WERI-Rb-1 (cell line): ENCODE measurements around the gene SEMA3B.

Source experiments
- DNase-seq: peaks from one replicate; pipeline ENCODE4 v3.0.0-alpha.2; 2020
- H3K27ac ChIP-seq: fragments of 250-450 bp; sonication (Bioruptor Pico); 2 replicates; pipeline ENCODE4 v1.5.1; 2020; ENCODE audit warnings: mild to moderate bottlenecking, moderate library complexity
- H3K27me3 ChIP-seq: fragments of 250-450 bp; sonication (Bioruptor Pico); 2 replicates; pipeline ENCODE4 v1.5.1; 2021; ENCODE audit warnings: mild to moderate bottlenecking, low read depth, moderate library complexity; ENCODE audit not compliant: insufficient read depth, severe bottlenecking
- H3K36me3 ChIP-seq: fragments of 250-450 bp; sonication (Bioruptor Pico); 2 replicates; pipeline ENCODE4 v1.5.1; 2020; ENCODE audit warnings: mild to moderate bottlenecking, moderate library complexity
- H3K4me3 ChIP-seq: 2 replicates; pipeline ENCODE4 v1.5.1; 2011; ENCODE audit warnings: low read depth, mild to moderate bottlenecking, control low read depth, low read length
- H3K9me3 ChIP-seq: fragments of 250-450 bp; sonication (Bioruptor Pico); 2 replicates; pipeline ENCODE4 v1.5.1; 2021; ENCODE audit warnings: mild to moderate bottlenecking, moderate library complexity; ENCODE audit not compliant: severe bottlenecking
- TF ChIP-seq, protein P1 (sequence below): IDR thresholded peaks from 2 replicates; pipeline ENCODE4 v1.5.1; 2011; ENCODE audit warnings: low read depth, mild to moderate bottlenecking, control low read depth, inconsistent platforms, low read length

SEMA3B gene

GRCh38 chr3:50273689-50274065 lies 4.7 kb downstream of the SEMA3B start:
- TF ChIP-seq, protein P1, sequence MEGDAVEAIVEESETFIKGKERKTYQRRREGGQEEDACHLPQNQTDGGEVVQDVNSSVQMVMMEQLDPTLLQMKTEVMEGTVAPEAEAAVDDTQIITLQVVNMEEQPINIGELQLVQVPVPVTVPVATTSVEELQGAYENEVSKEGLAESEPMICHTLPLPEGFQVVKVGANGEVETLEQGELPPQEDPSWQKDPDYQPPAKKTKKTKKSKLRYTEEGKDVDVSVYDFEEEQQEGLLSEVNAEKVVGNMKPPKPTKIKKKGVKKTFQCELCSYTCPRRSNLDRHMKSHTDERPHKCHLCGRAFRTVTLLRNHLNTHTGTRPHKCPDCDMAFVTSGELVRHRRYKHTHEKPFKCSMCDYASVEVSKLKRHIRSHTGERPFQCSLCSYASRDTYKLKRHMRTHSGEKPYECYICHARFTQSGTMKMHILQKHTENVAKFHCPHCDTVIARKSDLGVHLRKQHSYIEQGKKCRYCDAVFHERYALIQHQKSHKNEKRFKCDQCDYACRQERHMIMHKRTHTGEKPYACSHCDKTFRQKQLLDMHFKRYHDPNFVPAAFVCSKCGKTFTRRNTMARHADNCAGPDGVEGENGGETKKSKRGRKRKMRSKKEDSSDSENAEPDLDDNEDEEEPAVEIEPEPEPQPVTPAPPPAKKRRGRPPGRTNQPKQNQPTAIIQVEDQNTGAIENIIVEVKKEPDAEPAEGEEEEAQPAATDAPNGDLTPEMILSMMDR, result no peak
- H3K27me3 ChIP-seq, result peaks cover 6% of the 10 kb centered on the region
- no peak overlapping the region for H3K27ac ChIP-seq
- no peaks in the 10 kb centered on the region for H3K9me3 ChIP-seq
- no peak for DNase-seq
- no peak overlapping the region for H3K4me3 ChIP-seq
- H3K36me3 ChIP-seq, result no peaks in the 10 kb centered on the region

DNA sequence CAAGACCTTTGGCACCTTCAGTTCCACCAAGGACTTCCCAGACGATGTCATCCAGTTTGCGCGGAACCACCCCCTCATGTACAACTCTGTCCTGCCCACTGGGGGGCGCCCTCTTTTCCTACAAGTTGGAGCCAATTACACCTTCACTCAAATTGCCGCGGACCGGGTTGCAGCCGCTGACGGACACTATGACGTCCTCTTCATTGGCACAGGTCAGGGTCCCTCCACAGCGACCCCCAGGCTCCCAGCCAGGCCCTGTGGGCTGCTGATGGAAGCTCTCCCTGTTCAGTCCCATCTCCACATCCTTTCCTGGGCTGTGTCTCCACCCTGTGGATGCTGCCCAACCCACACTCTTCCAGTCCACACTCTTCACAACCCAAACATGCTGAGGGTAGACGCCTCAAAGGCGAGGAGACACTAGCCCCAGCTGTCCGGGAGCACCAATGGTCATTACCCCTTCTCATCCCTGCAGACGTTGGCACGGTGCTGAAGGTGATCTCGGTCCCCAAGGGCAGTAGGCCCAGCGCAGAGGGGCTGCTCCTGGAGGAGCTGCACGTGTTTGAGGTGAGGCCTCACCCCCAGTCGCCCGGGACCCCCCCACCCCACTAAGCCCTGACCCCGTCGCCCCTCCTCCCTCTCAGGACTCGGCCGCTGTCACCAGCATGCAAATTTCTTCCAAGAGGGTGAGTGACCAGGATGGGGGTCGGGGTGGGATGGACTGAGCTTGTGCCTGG lies 5.6 kb downstream of the SEMA3B start:
- Histone ChIP-seq H3K27me3 (peaks cover 6% of the 10 kb centered on the region), H3K36me3 (no peaks in the 10 kb centered on the region), H3K9me3 (no peaks in the 10 kb centered on the region), H3K4me3 (no peak overlapping the region), H3K27ac (no peak overlapping the region)
- TF ChIP-seq, protein P1, result peak; percentile 69
- peak; percentile 81 for DNase-seq

- Histone ChIP-seq H3K9me3 (no peaks in the 10 kb centered on the region), H3K27ac (no peak overlapping the region), H3K36me3 (no peaks in the 10 kb centered on the region), H3K27me3 (peaks cover 6% of the 10 kb centered on the region), H3K4me3 (no peak overlapping the region)
- TF ChIP-seq, protein P1, result no peak
- DNase-seq, result no peak
Observed at GRCh38 chr3:50275141-50275995, 6.4 kb downstream of the SEMA3B start.

DNA sequence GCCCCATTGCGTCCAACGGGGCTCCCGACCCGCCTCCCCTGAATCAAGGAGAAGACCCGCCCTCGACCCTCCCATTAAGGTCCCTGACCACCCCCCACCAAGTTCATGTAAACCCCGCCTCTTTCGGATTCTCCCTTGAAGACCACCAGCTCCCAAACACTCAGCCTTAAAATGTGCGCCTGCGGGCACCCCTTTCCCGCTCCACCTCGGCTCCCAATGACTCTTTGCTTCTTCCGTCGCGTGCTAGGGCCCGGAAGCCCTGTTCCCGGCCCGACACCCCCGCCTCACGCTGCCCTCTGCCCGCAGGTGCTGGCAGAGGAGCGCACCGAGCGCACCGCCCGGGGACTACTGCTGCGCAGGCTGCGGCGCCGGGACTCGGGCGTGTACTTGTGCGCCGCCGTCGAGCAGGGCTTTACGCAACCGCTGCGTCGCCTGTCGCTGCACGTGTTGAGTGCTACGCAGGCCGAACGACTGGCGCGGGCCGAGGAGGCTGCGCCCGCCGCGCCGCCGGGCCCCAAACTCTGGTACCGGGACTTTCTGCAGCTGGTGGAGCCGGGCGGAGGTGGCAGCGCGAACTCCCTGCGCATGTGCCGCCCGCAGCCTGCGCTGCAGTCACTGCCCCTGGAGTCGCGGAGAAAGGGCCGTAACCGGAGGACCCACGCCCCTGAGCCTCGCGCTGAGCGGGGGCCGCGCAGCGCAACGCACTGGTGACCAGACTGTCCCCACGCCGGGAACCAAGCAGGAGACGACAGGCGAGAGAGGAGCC lies 7.2 kb downstream of the SEMA3B start:
- Histone ChIP-seq H3K36me3 (no peaks in the 10 kb centered on the region), H3K4me3 (no peak overlapping the region), H3K27ac (no peak overlapping the region), H3K9me3 (no peaks in the 10 kb centered on the region), H3K27me3 (peaks cover 6% of the 10 kb centered on the region)
- TF ChIP-seq, protein P1, result no peak
- no peak for DNase-seq

DNA sequence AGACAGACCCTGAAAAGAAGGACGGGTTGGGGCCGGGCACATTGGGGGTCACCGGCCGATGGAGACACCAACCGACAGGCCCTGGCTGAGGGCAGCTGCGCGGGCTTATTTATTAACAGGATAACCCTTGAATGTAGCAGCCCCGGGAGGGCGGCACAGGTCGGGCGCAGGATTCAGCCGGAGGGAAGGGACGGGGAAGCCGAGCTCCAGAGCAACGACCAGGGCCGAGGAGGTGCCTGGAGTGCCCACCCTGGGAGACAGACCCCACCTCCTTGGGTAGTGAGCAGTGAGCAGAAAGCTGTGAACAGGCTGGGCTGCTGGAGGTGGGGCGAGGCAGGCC lies 7.8 kb downstream of the SEMA3B start:
- TF ChIP-seq, protein P1, result no peak
- DNase-seq, result no peak
- H3K4me3 ChIP-seq, result no peak overlapping the region
- H3K9me3 ChIP-seq, result no peaks in the 10 kb centered on the region
- H3K27me3 ChIP-seq, result peaks cover 6% of the 10 kb centered on the region
- H3K27ac ChIP-seq, result no peak overlapping the region
- H3K36me3 ChIP-seq, result no peaks in the 10 kb centered on the region
